Adrenal gland (tissue), 12 donors: ENCODE data around the gene MTA3. TPM values are rescaled to one million over a fixed set of nuclear protein-coding genes. Genes with fewer than 3 reads are reported as not detected.

ENCODE experiments used
- DNase-seq, 7 donors: peaks; one replicate each; pipeline ENCODE4 v3.0.0-alpha.2; 2019 to 2020
- H3K27ac ChIP-seq, 5 donors: fragments of 200-600 bp; sonication (generic) in 4 of 5; 1 replicate in 3 of 5; 2 replicates in 2 of 5; pipeline versions ENCODE4 v1.5.1 to v1.8.0; 2016 to 2020; ENCODE audit warnings: mild to moderate bottlenecking in 1 of 5
- H3K27me3 ChIP-seq: fragments of 200-600 bp; 2 replicates; pipeline ENCODE4 v1.8.0; 2021
- H3K36me3 ChIP-seq, 2 donors: fragments of 200-600 bp; replicated peaks in 1 of 2; 1 replicate in 1 of 2; 2 replicates in 1 of 2; pipeline versions ENCODE4 v1.5.1 to v1.8.0; 2018 to 2022
- H3K4me1 ChIP-seq, 2 donors: fragments of 200-600 bp; replicated peaks in 1 of 2; 1 replicate in 1 of 2; 2 replicates in 1 of 2; pipeline versions ENCODE4 v1.5.1 to v1.8.0; 2018 to 2021
- H3K4me3 ChIP-seq, 4 donors: fragments of 200-600 bp; sonication (generic) in 3 of 4; one replicate each; pipeline ENCODE4 v1.5.1; 2016 to 2018
- H3K9me3 ChIP-seq, 3 donors: fragments of 200-600 bp; sonication (generic) in 1 of 3; replicated peaks in 1 of 3; 1 replicate in 2 of 3; 2 replicates in 1 of 3; pipeline versions ENCODE4 v1.5.1 to v1.8.0; 2016 to 2021
- POLR2A ChIP-seq, 2 donors: fragments of 450-650 bp; IDR thresholded peaks; one replicate each; pipeline ENCODE4 v1.6.1; 2017; ENCODE audit warnings: antibody characterized with exemption in 2 of 2, mild to moderate bottlenecking in 2 of 2, moderate library complexity in 1 of 2
- WGBS, 4 donors: extraction: QIAGEN DNeasy Blood & Tissue Kit in 2 of 4; methylation state at CpG; one replicate each; pipeline versions ENCODE4 v1.1.5 to v1.1.7; 2013 to 2017; 5-methylcytosine and 5-hydroxymethylcytosine counted together
- intact Hi-C, 2 donors: fragments of 100-400 bp; cut with DNase I; formaldehyde crosslinking; loops; one replicate each; pipeline versions ENCODE4 v1.14.1 to v1.15.0; 2022 to 2023
- polyA plus RNA-seq, 3 donors: library from polyadenylated mRNA; stranded (reverse); fragments of 200-250 nt in 2 of 3; fragments of 350-450 nt in 1 of 3; fragmentation: Illumina TruSeq in 1 of 3; extraction: RNeasy Lipid Tissue Mini Kit (QIAGEN cat#74804) in 1 of 3; gene quantifications; one replicate each; pipeline ENCODE4 v1.2.3, GENCODE V29; 2013 to 2014
- total RNA-seq, 9 donors: library from RNA; depleted of rRNA in 4 of 9; stranded (reverse); fragments of >200 nt in 4 of 9; fragments of 120-200 nt in 1 of 9; fragmentation: NEBNext Ultra II Directional in 1 of 9; extraction: Animal tissue kit (Norgen Biotek cat#: 25700) in 1 of 9; gene quantifications; one replicate each; pipeline versions ENCODE4 v1.1.0 to v1.2.4, GENCODE V29; 2013 to 2023
- TF ChIP-seq, protein P1 (sequence below), 6 experiments: fragments of 450-650 bp in 4 of 6; fragments of 200-600 bp in 2 of 6; sonication (generic) in 1 of 6; IDR thresholded peaks; 1 replicate in 5 of 6; 2 replicates in 1 of 6; pipeline versions ENCODE4 v1.5.1 to v1.8.0; 2016 to 2021; ENCODE audit warnings: antibody characterized with exemption in 6 of 6, mild to moderate bottlenecking in 2 of 6, moderate library complexity in 1 of 6
- donor health status: healthy with polysubstance abuse.
- donor health status: Bipolar disorder and iron deficiency.
- donor health status: DM: yes; HTN: yes; CAD: no.
- donor health status: DM: no; HTN: no; CAD: no.
- donor health status: DM: no; HTN: no; CAD: no.
- donor health status: DM: yes; HTN: yes; CAD: no.

MTA3 gene
- total and polyA plus RNA-seq, 12 donors, result 51.5 to 168 (median 91.2) TPM

DNA sequence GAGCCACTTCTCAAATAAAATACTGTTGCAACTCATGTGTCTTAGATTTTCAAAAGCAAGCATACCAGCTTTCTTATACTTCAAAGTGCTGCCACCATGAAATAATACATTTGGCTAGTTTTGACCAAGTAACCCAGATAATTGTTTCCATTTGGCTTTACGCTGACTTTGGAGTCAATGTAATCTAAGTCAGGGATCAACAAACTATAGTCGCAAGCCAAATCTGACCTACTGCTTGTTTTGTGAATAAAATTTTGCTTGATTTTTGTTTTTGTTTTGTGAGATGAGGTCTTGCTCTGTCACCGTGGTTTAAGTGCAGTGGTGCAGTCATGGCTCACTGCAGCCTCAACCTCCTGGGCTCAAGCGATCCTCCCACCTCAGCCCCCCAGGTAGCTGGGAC is 130.5 kb downstream of the MTA3 start:
- no peaks in the 10 kb centered on the region for H3K27me3 ChIP-seq
- H3K4me3 ChIP-seq, result no peak overlapping the region
- H3K27ac ChIP-seq, result no peak overlapping the region
- peaks cover 0 to 2% of the 10 kb centered on the region in 2 donors for H3K36me3 ChIP-seq
- no peaks in the 10 kb centered on the region for H3K4me1 ChIP-seq
- intact Hi-C loops, result no loop called here
- DNase-seq, result no peak
- WGBS, 4 donors, result 96 to 99% (median 98%) methylated on average over 4 of the region's 4 CpGs
- H3K9me3 ChIP-seq, result no peaks in the 10 kb centered on the region
- TF ChIP-seq POLR2A (IDR thresholded peaks at IDR 0.05), result no peak
- TF ChIP-seq, protein P1, sequence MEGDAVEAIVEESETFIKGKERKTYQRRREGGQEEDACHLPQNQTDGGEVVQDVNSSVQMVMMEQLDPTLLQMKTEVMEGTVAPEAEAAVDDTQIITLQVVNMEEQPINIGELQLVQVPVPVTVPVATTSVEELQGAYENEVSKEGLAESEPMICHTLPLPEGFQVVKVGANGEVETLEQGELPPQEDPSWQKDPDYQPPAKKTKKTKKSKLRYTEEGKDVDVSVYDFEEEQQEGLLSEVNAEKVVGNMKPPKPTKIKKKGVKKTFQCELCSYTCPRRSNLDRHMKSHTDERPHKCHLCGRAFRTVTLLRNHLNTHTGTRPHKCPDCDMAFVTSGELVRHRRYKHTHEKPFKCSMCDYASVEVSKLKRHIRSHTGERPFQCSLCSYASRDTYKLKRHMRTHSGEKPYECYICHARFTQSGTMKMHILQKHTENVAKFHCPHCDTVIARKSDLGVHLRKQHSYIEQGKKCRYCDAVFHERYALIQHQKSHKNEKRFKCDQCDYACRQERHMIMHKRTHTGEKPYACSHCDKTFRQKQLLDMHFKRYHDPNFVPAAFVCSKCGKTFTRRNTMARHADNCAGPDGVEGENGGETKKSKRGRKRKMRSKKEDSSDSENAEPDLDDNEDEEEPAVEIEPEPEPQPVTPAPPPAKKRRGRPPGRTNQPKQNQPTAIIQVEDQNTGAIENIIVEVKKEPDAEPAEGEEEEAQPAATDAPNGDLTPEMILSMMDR (IDR thresholded peaks at IDR 0.05), result no peak

DNA sequence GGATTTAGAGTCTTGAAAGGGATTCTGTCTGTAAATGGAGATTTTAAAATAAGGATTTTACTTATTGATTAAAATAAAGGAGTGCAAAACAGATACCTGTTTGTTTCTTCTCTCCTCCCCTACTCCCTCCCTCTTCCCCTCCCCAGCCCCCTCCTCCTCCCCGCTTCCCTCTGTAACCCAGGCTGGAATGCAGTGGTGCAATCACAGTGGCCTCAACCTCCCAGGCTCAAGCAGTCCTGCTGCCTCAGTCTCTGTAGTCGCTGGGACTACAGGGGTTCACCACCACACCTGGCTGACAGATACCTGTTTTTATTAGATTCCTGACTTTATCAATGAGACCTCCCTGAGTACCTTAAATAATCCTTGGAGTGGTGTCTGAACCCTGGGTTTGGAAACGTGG is 138.4 kb downstream of the MTA3 start:
- peaks cover 0 to 20% of the 10 kb centered on the region in 2 donors for H3K36me3 ChIP-seq
- no peaks in the 10 kb centered on the region for H3K27me3 ChIP-seq
- no peaks in the 10 kb centered on the region for H3K9me3 ChIP-seq
- TF ChIP-seq POLR2A (IDR thresholded peaks at IDR 0.05), result no peak
- TF ChIP-seq, protein P1 (IDR thresholded peaks at IDR 0.05), result no peak
- intact Hi-C loops, result no loop called here
- H3K27ac ChIP-seq, result no peak overlapping the region
- DNase-seq, result peak in 2 of 7 donors; percentile 21 to 45
- no peaks in the 10 kb centered on the region for H3K4me1 ChIP-seq
- 73 to 77% (median 76%) methylated on average over 3 of the region's 3 CpGs for WGBS, 4 donors
- no peak overlapping the region for H3K4me3 ChIP-seq

DNA sequence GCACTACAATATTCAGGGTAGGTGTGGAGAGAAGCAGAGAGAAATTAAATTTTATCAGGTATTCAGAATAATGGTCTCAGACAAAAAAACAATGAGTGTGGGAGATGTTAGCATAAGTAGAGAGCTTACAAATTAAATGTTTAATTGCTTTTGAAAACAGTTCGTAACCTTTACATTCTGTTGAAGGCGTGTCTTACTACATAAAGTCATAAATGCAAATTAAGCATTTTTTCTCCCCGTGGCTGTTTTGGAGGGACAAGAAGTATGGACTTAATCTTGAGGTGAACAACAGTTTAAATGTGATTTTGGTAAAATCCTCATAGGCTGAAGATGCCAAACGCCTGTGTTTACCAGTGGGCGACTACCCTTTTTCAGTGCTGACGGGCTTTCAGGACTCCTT is 139.7 kb downstream of the MTA3 start:
- no peak overlapping the region for H3K4me3 ChIP-seq
- no peaks in the 10 kb centered on the region for H3K9me3 ChIP-seq
- no peak for TF ChIP-seq POLR2A (IDR thresholded peaks at IDR 0.05)
- TF ChIP-seq, protein P1 (IDR thresholded peaks at IDR 0.05), result no peak
- 63 to 95% (median 86%) methylated on average over 6 of the region's 6 CpGs for WGBS, 4 donors
- DNase-seq, result no peak
- no peaks in the 10 kb centered on the region for H3K27me3 ChIP-seq
- intact Hi-C loops, result no loop called here
- H3K4me1 ChIP-seq, result no peaks in the 10 kb centered on the region
- no peak overlapping the region for H3K27ac ChIP-seq
- H3K36me3 ChIP-seq, result peaks cover 0 to 20% of the 10 kb centered on the region in 2 donors

DNA sequence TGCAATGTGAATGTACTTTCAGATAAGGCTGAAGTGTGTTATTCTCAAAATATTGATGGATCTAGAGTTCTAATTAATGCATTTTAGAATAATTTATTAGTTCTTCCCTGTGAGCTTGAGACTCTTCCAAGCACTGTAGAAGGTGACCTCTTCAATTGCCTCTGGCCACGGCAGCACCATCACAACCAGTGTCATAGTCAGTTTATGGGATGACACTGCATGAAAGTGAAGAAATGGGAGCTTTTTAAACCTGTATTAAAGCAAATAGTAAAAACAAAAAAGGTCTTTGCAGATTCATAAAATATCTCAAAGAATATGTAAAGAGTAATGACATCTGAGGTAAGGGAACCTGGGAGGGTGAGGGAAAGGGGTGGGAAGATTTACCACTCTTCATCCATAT is 143.5 kb downstream of the MTA3 start:
- intact Hi-C loops, result no loop called here
- no peak for TF ChIP-seq POLR2A (IDR thresholded peaks at IDR 0.05)
- TF ChIP-seq, protein P1 (IDR thresholded peaks at IDR 0.05), result no peak
- Histone ChIP-seq H3K9me3 (no peaks in the 10 kb centered on the region), H3K4me1 (no peaks in the 10 kb centered on the region), H3K27me3 (no peaks in the 10 kb centered on the region), H3K27ac (no peak overlapping the region), H3K36me3 (peaks cover 0 to 11% of the 10 kb centered on the region in 2 donors), H3K4me3 (no peak overlapping the region)
- DNase-seq, result no peak
- WGBS, 4 donors, result 86 to 100% (median 98%) methylated on average over 1 of the region's 1 CpG
